GM21367 (cell line): Measurements from ENCODE around the gene SMARCC2.
"Not testable (repeated sequence)": the region's sequence is repeated elsewhere in the genome, so short reads cannot be mapped to it uniquely, and the experiment has no call there.

ENCODE experiments used
- ATAC-seq: cut with Tn5 transposase; IDR thresholded peaks from one replicate; pipeline ENCODE4 v1.9.1; 2021; ENCODE audit not compliant: unreplicated experiment

Gene SMARCC2

GRCh38 chr12:56165369-56165768 lies 23.9 kb downstream of the SMARCC2 start:
- no peak for ATAC-seq

- ATAC-seq, result no peak
Measured at GRCh38 chr12:56164345-56164729, 24.9 kb downstream of the SMARCC2 start.

DNA sequence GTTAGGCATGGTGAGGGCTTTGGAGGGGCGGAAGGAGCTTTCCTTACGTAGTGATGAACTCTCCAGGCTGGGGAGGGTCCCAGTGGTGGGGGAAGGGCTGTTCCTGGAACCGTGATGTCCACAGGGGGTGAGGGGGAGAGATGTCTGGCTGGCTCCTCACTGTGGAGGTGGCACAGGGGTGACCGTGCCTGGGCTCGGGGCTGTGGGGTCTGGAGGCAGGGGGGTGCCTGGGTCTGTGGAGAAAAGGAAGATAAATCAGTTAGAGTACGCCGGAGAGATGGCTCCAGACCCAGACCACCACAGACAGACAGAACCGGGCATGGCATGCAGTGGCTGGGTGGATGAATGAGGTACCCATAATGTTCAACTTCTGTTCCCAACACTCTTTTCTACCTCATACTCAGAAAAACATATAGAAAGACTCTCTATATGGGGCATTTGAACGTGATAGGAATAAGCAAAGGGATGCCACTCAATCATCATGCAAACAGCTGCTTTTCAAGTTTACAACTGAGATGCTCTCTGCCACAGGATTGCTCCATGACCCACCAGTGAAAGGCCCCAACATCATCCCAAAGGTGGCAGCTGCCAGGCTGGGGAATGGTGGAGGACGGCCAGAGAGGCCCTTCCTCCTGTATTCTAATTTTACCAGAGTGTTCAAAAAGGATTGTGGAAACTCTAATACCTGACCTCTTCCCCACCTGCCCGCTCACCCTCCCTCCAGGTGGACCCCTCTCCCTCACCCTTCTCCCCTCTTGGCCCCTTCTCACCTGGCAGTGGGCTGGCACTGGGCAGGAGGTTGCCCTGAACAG lies 25.5 kb downstream of the SMARCC2 start:
- no peak for ATAC-seq

DNA sequence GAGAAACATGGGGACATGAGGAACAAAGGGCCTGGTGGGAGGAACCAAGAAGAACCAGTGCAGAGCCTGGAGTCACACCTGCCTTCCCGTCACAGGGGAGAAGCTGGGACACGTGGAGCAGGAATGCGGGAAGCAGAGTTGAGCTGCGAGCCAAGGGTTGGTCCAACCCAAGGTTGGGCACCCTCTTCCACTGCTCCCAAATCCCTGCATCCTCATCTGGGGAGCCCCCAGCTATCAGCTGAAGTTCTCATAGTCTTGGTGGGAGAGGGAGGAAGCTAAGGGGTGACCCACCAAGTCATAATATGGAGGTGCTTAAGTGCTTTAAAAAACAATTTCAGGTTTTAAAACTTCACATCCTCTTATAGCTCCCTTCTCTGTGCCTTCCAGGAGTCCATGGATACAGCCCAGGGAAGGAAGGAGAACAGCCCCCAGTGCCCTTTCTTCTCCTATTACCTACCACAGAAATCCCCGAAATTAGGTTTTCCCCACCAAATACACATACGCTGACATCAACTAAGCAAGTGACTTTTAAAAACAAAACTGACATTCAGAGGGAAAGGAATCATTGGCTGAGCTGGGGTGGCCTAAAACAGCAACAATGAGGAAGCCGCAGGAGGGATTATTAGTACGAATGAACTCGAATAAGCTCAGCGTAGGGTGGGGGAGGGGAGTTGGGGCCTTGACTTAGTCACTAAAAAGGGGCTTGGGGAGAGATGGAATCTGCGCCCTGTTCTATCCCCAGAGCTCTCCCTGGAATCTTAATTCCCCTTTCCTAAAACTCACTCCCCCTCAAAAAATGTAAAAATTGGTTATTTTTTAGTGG lies 26.6 kb downstream of the SMARCC2 start:
- no peak for ATAC-seq

GRCh38 chr12:56161690-56162351 lies 27.5 kb downstream of the SMARCC2 start:
- ATAC-seq, result no peak

DNA sequence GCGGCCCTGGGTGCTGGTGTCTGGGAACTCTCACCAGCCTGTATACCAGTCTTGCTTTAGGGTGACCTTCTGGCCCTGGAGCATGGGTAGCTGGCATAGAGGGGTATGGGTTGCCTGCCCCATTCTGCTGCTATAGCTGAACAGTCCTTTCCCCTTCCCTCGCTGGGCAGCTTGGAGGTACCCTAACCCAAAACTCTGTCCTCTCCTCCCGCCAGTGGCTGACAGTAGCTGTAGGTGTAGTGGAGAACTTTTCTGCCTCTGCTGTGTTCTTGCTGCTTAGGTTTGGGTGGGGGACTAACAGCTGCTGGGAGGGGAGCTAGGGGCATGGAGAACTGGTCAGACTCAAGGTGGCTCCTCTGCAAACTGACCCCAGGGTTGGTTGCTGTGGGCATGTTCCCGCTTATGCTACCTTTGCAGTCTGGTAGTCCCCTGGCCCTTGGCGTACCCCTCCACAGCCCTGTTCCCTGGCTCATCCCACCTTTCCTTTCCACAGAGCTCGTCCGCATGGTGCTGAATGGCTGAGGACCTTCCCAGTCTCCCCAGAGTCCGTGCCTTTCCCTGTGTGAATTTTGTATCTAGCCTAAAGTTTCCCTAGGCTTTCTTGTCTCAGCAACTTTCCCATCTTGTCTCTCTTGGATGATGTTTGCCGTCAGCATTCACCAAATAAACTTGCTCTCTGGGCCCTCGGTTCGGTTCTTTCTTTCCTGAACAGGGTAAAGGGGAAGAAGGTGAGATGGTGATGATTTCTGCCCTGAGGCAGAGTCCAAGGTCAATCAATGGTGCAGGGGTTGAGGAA lies 28.2 kb downstream of the SMARCC2 start:
- no peak for ATAC-seq

GRCh38 chr12:56160193-56160763 lies 29.0 kb downstream of the SMARCC2 start:
- ATAC-seq, result no peak

DNA sequence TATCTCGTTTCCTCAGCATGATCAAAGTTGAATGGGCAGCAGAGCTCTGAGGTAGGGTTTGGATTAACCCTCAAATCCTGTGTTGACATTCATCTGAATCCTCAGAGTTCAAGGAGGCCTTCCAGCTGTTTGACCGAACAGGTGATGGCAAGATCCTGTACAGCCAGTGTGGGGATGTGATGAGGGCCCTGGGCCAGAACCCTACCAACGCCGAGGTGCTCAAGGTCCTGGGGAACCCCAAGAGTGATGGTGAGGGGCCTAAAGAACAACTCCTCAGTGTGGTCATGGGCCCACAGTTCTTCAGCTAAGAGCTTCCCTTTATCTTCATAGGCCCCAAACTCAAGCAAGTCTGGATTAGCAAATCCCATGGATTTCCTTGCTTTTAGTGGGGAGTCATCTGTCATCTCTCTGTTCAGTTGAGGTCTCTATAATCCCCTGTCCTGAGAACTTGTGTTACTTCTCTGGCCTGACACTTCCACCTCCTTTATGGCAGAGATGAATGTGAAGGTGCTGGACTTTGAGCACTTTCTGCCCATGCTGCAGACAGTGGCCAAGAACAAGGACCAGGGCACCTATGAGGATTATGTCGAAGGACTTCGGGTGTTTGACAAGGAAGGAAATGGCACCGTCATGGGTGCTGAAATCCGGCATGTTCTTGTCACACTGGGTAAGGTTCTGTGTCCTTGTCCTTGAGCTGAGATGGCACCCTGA lies 29.6 kb downstream of the SMARCC2 start:
- ATAC-seq, result no peak

GRCh38 chr12:56158926-56159461 lies 30.3 kb downstream of the SMARCC2 start:
- no peak for ATAC-seq

DNA sequence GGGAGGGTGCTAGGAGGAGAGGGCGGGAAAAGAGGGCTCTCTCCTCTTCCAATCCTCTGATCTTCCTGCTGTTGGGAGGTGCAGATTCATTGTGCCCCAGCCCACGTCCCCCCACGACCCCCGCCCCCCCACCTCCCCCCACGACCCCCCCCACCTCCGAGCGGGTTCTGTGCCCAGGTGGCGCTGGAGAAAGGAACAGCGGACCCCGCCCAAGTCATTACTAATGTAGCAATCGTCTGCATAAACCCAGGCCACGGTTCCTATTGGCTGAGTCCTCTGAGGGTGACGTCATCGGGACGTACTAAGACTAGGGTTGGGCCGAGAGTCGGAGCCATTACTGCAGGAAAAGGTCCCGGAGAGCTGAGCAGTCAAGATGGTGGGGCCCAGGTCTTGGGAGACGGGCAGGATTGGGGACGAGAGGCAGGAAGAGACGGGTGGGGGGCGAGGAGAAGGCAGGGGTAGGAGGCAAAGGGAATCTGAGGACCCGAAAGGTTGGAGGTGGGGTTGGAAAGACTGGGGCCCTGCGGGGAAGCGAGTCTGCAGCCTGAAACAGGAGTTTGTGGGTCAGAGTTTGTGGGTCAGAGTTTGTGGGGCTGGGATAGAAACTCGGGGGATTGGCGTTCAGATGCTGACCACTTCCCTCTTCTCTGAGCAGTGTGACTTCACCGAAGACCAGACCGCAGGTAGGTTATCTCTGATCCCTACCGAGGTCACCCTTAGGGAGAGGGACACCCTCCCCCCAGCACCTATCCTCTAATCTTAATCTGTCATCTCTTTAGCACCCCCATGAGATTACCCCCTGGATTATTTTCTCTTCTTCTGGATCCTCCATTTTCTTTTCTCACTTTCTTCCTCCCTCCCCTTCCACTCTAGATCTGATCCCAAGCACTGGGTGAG lies 31.0 kb downstream of the SMARCC2 start, which contains the start of gene MYL6:
Gene MYL6 (plus strand): TSS at position 331 of the 897 bp plus-strand sequence. CDS start 43 bp downstream, at position 374.
- peak; percentile 80 for ATAC-seq

GRCh38 chr12:56157201-56158028 lies 31.9 kb downstream of the SMARCC2 start:
- ATAC-seq, result peak; percentile 23

DNA sequence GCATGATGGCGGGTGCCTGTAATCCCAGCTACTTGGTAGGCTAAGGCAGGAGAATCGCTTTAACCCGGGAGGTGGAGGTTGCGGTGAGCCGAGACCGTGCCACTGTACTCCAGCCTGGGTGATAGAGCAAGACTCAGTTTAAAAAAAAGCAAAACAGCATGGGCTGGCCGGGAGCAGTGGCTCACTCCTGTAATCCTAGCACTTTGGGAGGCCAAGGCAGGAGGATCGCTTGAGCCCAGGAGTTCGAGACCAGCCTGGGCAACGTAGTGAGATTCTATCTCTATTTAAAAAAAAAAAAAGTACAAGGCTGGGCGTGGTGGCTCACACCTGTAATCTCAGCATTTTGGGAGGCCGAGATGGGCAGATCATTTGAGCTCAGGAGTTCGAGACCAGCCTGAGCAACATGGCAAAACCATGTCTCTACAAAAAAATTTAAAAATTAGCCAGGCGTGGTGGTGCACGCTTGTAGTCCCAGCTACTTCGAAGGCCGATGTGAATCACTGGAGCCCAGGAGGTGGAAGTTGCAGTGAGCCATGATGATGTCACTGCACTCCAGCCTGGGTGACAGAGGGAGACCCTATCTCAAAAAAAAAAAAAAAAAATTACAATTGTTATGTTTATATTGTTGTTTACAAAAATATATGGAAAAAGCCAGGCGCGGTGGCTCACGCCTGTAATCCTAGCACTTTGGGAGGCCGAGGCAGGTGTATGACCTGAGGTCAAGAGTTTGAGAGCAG lies 32.7 kb downstream of the SMARCC2 start:
- not testable (repeated sequence) for ATAC-seq

DNA sequence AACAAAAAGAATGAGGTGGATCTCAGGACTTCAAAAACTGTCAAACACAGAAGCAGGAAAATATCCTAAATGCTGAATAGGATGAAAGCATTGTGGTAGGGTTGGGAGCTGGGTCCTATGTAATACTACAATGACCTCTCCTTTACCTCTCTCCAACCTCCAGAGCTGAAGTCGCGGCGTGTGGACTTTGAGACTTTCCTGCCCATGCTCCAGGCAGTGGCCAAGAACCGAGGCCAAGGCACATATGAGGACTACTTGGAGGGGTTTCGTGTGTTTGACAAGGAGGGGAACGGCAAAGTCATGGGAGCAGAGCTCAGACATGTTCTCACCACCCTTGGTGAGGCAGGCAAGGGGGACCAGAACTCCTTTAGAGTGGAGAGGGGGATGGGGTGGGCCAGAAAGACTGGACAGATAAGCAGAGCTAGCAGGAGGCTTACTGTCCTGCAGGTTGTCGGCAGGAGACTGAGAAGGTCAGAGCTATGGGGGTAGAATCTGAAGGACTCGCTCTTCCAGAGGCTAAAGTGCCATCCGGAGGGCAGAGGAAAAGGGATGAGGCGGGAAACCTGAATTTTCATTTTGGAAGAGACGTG lies 33.9 kb downstream of the SMARCC2 start:
- ATAC-seq, result no peak

DNA sequence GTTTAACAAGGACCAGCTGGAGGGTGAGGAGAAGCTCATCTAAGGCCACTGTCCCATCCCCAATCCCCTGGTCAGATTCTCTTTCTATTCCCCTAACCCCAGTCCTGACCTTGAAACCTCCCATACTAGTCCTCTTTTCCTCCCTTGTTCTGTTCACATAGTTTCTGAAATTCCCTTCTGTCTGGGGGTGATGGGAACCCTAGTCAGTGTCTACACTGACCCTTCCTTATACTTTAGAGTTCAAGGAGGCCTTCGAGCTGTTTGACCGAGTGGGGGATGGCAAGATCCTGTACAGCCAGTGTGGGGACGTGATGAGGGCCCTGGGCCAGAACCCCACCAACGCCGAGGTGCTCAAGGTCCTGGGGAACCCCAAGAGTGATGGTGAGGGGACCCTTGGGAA lies 34.5 kb downstream of the SMARCC2 start:
- no peak for ATAC-seq

DNA sequence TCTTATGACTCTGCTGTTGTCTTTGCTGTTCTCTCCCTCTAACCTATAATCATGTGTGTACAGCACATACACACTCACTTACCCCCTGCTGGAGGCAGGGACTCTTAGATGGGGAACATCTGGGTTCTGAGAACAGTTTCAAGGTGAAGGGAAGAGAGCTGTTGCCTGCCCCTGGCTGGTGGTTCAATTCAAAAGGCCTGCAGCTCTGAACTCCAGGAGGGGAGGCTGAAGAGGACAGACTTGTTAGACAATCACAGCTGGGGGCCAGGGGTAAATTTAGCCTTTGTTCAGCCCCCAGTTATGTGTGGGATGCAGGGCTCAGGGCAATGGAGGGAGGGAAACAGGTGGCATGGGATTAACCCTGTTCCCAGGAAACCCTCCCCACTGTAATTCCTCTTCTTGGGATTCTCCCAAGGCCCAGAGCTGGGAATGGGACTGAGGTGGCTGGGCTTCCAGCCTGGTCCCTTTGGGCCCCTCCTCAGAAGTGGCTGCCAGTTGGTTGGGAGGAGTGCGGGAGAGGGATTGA lies 35.0 kb downstream of the SMARCC2 start:
- no peak for ATAC-seq

DNA sequence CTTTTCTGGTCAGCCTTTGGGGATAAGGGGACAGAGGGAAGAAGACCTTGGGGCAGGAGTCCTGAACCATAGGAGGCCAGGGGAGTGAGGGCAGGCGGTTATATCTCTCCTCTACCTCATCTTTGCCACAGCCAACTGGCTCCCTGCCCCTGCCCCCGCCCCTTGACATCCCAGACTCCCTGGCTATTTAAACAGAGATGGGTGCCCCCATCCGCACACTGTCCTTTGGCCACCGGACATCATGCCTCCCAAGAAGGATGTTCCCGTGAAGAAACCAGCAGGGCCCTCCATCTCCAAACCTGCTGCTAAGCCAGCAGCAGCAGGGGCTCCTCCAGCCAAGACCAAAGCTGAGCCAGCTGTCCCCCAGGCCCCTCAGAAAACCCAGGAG lies 35.6 kb downstream of the SMARCC2 start:
- ATAC-seq, result no peak
